Mammary epithelial cell (primary cell): ENCODE measurements around the gene FIGN.
A peak's percentile ranks its signal among the peaks of the same experiment; 100 is the strongest.

Experiments
- EZH2 ChIP-seq: IDR thresholded peaks from 2 replicates; pipeline ENCODE4 v1.6.1; 2012; ENCODE audit warnings: low read length, inconsistent platforms, borderline replicate concordance
- TF ChIP-seq, protein P1 (sequence below), 2 donors: IDR thresholded peaks in 1 of 2; conservative IDR thresholded peaks in 1 of 2; 2 replicates each; pipeline ENCODE4 v1.5.1; 2011 to 2012; ENCODE audit warnings: inconsistent platforms in 2 of 2, low read length in 2 of 2, mild to moderate bottlenecking in 2 of 2, control low read depth in 1 of 2, low read depth in 1 of 2; ENCODE audit not compliant: insufficient read depth in 1 of 2; ENCODE audit errors: extremely low read depth in 1 of 2

- TF ChIP-seq, protein P1, sequence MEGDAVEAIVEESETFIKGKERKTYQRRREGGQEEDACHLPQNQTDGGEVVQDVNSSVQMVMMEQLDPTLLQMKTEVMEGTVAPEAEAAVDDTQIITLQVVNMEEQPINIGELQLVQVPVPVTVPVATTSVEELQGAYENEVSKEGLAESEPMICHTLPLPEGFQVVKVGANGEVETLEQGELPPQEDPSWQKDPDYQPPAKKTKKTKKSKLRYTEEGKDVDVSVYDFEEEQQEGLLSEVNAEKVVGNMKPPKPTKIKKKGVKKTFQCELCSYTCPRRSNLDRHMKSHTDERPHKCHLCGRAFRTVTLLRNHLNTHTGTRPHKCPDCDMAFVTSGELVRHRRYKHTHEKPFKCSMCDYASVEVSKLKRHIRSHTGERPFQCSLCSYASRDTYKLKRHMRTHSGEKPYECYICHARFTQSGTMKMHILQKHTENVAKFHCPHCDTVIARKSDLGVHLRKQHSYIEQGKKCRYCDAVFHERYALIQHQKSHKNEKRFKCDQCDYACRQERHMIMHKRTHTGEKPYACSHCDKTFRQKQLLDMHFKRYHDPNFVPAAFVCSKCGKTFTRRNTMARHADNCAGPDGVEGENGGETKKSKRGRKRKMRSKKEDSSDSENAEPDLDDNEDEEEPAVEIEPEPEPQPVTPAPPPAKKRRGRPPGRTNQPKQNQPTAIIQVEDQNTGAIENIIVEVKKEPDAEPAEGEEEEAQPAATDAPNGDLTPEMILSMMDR (conservative IDR thresholded peaks at IDR 0.05 in 1 of 2, IDR thresholded peaks at IDR 0.05 in 1 of 2; ENCODE audit: extremely low read depth in 1 of 2, insufficient read depth in 1 of 2, low read depth in 1 of 2, low read length in 2 of 2) = peak in 1 of 2 donors; percentile 17
- TF ChIP-seq EZH2 = no peak
These were observed 124.8 kb downstream of the FIGN start for GRCh38 chr2:163610817-163611556.
